HepG2 (cell line): ENCODE measurements around the gene MPC2. TPM values are rescaled to one million over a fixed set of nuclear protein-coding genes. Genes with fewer than 3 reads are reported as not detected.

Source experiments
- HMGXB3 ChIP-seq: sonication (generic); formaldehyde crosslinking; IDR thresholded peaks from 2 replicates; pipeline ENCODE4 v1.4.0; 2020; ENCODE audit warnings: missing genetic modification reagents, borderline replicate concordance
- JUN ChIP-seq: sonication (generic); formaldehyde crosslinking; IDR thresholded peaks from 2 replicates; pipeline ENCODE4 v1.4.0; 2020; ENCODE audit warnings: mild to moderate bottlenecking, missing genetic modification reagents
- KAT2B ChIP-seq: fragments of 150-350 bp; IDR thresholded peaks from 2 replicates; pipeline ENCODE4 v1.6.1; 2014; ENCODE audit warnings: low read depth, low read length, borderline replicate concordance
- LRRFIP1 ChIP-seq: sonication (generic); formaldehyde crosslinking; conservative IDR thresholded peaks from 2 replicates; pipeline ENCODE4 v1.4.0; 2020; ENCODE audit warnings: missing genetic modification reagents
- POGZ ChIP-seq: sonication (generic); formaldehyde crosslinking; IDR thresholded peaks from 2 replicates; pipeline ENCODE4 v1.4.0; 2020; ENCODE audit warnings: mild to moderate bottlenecking, missing genetic modification reagents
- TFDP1 ChIP-seq: IDR thresholded peaks from 2 replicates; pipeline ENCODE4 v1.6.1; 2016; ENCODE audit warnings: missing compliant biosample characterization, missing genetic modification reagents, borderline replicate concordance
- THAP11 ChIP-seq: IDR thresholded peaks from 2 replicates; pipeline ENCODE4 v1.6.1; 2016; ENCODE audit warnings: missing biosample characterization, missing genetic modification reagents
- XBP1 ChIP-seq: sonication (generic); formaldehyde crosslinking; IDR thresholded peaks from 2 replicates; pipeline ENCODE4 v1.5.0; 2020; ENCODE audit warnings: missing genetic modification reagents
- ZNF362 ChIP-seq: sonication (generic); formaldehyde crosslinking; IDR thresholded peaks from 2 replicates; pipeline ENCODE4 v1.4.0; 2020; ENCODE audit warnings: missing genetic modification reagents, mild to moderate bottlenecking, borderline replicate concordance
- ZNF547 ChIP-seq: sonication (generic); formaldehyde crosslinking; IDR thresholded peaks from 2 replicates; pipeline ENCODE4 v1.5.1; 2020; ENCODE audit warnings: mild to moderate bottlenecking, missing genetic modification reagents
- ZNF552 ChIP-seq: sonication (generic); formaldehyde crosslinking; IDR thresholded peaks from 2 replicates; pipeline ENCODE4 v1.9.0; 2022; ENCODE audit warnings: missing genetic modification reagents, mild to moderate bottlenecking, borderline replicate concordance
- ZNF687 ChIP-seq: sonication (generic); formaldehyde crosslinking; IDR thresholded peaks from 2 replicates; pipeline ENCODE4 v1.5.1; 2020; ENCODE audit warnings: mild to moderate bottlenecking, missing genetic modification reagents, moderate library complexity
- polyA plus RNA-seq, 8 experiments: library from polyadenylated mRNA; depleted of rRNA in 3 of 8; stranded (reverse) in 7 of 8; unstranded in 1 of 8; fragments of >200 nt; fragmentation: Illumina TruSeq in 4 of 8; extraction: Trizol in 4 of 8; gene quantifications; 2 replicates each; pipeline versions ENCODE4 v1.2.1 to v1.2.3, GENCODE V29; 2011 to 2016; ENCODE audit warnings: low read depth in 4 of 8, missing spikeins in 1 of 8, mixed read lengths in 1 of 8; ENCODE audit not compliant: insufficient read depth in 1 of 8
- total RNA-seq, 5 experiments: library from RNA; depleted of rRNA; stranded (reverse); fragments of >200 nt; fragmentation: Illumina TruSeq; extraction: Trizol; gene quantifications; 2 replicates each; pipeline ENCODE4 v1.2.3, GENCODE V29; 2016; ENCODE audit warnings: low read depth in 1 of 5

Gene MPC2
- total and polyA plus RNA-seq, 2 of the 13 experiments (the other 11 are each of a cell fraction or from before 2014, with no cell fraction given) = 38.8 to 136 TPM

- TF ChIP-seq HMGXB3 (CRISPR knock-in tag) (peak; percentile 67), KAT2B (no peak), ZNF552 (CRISPR knock-in tag) (no peak), ZNF362 (CRISPR knock-in tag) (peak; percentile 55; the same call in 1 of the 2 replicates), LRRFIP1 (CRISPR knock-in tag) (no peak), JUN (CRISPR knock-in tag) (0 out of 2 replicates have a peak, but pooled peaks have one; percentile 39), XBP1 (no peak; the same call in 1 of the 2 replicates), POGZ (CRISPR knock-in tag) (peak; percentile 86), TFDP1 (peak; percentile 75; the same call in 1 of the 2 replicates), ZNF687 (peak; percentile 68), ZNF547 (peak; percentile 38; the same call in 1 of the 2 replicates), THAP11 (CRISPR knock-in tag) (peak; percentile 87)
Observed at GRCh38 chr1:167936068-167936929, 573 bp downstream of the MPC2 start, which contains the start of gene DCAF6 (continued).
